HFF-Myc (cell line): ENCODE results near the gene OR10A4.
A peak's percentile ranks its signal among the peaks of the same experiment; 100 is the strongest.

Experiments
- DNase-seq: peaks from one replicate; pipeline ENCODE4 v3.0.0-alpha.2; 2011; ENCODE audit warnings: low read depth; ENCODE audit errors: extremely low read depth
- H3K4me3 ChIP-seq: replicated peaks from 2 replicates; pipeline ENCODE4 v1.5.1; 2011; ENCODE audit warnings: low read depth, mild to moderate bottlenecking, control low read depth, low read length
- TF ChIP-seq, protein P1 (sequence below): IDR thresholded peaks from 2 replicates; pipeline ENCODE4 v1.5.1; 2012; ENCODE audit warnings: mild to moderate bottlenecking, low read depth, low read length, control low read depth; ENCODE audit errors: missing control alignments

The OR10A4 gene

DNA sequence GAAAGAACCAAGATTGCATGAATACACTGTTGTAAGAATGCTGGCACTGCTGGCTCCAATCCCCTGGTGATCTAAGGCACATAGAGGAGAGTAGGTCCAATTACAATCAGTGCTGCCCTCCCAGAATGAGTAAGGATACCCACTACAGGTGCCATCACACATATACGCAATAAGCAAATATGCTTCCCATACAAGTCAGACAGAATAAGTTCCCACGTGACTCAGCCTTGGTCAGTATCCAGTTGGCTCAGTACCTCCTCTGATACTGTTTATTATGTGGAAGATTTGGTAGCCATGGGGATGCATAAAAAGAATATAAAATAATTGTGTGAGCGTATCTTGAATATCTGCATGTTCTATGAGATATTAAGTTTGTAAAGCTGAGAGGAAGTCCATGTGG lies 35.5 kb downstream of the OR10A4 start:
- TF ChIP-seq, protein P1, sequence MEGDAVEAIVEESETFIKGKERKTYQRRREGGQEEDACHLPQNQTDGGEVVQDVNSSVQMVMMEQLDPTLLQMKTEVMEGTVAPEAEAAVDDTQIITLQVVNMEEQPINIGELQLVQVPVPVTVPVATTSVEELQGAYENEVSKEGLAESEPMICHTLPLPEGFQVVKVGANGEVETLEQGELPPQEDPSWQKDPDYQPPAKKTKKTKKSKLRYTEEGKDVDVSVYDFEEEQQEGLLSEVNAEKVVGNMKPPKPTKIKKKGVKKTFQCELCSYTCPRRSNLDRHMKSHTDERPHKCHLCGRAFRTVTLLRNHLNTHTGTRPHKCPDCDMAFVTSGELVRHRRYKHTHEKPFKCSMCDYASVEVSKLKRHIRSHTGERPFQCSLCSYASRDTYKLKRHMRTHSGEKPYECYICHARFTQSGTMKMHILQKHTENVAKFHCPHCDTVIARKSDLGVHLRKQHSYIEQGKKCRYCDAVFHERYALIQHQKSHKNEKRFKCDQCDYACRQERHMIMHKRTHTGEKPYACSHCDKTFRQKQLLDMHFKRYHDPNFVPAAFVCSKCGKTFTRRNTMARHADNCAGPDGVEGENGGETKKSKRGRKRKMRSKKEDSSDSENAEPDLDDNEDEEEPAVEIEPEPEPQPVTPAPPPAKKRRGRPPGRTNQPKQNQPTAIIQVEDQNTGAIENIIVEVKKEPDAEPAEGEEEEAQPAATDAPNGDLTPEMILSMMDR = no peak
- no peak overlapping the region for H3K4me3 ChIP-seq
- DNase-seq = no peak

DNA sequence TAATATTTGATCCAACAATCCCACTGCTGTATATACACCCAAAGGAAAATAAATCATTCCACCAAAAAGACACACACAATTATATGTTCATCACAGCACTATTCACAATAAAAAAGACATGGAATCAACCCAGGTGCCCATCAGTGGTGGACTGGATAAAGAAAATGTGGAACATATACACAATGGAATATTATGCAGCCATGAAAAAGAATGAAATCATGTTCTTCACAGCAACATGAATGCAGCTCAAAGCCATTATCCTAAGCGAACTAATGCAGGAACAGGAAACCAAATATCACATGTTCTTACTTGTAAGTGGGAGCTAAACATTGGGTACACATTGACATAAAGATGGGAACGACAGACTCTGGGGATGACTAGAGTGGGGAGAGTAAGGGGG lies 43.3 kb downstream of the OR10A4 start:
- no peak overlapping the region for H3K4me3 ChIP-seq
- TF ChIP-seq, protein P1 = no peak
- no peak for DNase-seq

DNA sequence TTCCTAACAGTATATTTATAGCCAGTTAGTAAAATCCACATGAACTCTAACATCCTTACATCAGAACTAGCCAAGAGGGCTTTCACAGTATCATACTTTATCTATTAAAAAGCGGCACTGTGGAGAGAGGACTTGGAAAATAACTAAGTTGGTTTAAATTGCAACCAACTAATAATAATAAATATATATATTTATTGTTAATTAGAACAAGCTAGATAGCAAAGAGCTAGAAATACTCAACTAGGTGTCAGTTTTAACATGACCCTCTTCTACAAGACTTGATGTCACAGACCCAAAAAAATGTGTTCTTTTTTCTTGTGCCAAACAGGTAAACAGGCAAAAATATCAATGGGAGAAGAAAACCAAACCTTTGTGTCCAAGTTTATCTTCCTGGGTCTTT lies 44.3 kb downstream of the OR10A4 start, which contains the start of gene OR2D3:
TSS of gene OR2D3 (plus strand) at position 301 of the 400 bp plus-strand sequence. CDS start at position 301, 0 bp downstream.
- TF ChIP-seq, protein P1 = no peak
- DNase-seq = no peak
- H3K4me3 ChIP-seq = no peak within 1 kb of the TSS

DNA sequence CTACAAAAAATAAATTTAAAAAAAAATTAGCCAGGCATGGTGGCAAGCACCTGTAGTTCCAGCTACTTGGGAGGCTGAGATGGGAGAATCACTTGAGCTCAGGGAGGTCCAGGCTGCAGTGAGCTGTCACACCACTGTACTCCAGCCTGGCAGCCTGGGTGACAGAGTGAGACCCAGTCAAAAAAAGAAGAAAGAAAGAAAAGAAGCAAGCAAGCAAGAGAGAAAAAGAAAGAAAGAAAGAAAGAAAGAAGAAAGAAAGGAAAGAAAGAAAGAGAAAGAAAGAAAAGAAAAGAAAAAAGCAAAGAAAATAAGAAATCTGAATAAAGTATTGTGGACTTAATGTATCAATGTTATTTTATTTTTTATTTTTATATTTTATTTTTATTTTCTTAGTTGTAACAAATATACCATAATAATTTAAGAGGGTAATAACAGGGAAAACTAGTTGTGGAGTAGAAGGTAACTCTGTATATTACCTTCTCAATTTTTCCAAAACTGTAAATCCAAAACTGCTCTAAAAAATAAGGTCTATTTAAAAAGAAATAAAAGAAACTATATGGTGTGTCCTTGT lies 48.7 kb downstream of the OR10A4 start:
- no peak overlapping the region for H3K4me3 ChIP-seq
- TF ChIP-seq, protein P1 = no peak
- no peak for DNase-seq

DNA sequence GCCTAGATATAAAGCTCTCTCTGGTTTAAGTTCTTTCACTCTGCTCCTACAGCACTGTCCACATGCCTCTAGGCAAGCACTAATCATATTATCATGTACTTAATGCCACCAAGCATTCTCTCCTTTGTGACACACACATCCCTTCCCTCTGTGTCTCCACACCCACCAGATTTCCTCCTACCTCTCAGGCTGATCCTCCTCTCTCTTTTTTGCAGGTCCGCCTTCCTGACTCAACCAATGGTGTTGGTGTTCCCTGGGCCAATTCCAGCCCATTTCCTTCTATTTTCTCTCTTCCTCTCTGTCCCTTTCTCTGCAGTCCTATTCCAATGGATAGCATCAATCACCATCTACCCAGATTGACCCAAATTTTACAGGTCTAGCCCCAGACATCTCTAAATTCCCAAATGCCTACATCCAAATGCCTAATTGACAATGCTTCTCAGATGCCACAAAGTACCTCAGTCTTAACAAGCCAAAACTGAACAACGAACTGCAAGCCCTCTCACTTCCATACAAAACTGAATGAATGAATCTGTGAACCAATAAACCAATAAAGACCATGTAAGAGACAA lies 49.3 kb downstream of the OR10A4 start:
- TF ChIP-seq, protein P1 = no peak
- peak overlapping the region; percentile 73 for H3K4me3 ChIP-seq
- no peak for DNase-seq

DNA sequence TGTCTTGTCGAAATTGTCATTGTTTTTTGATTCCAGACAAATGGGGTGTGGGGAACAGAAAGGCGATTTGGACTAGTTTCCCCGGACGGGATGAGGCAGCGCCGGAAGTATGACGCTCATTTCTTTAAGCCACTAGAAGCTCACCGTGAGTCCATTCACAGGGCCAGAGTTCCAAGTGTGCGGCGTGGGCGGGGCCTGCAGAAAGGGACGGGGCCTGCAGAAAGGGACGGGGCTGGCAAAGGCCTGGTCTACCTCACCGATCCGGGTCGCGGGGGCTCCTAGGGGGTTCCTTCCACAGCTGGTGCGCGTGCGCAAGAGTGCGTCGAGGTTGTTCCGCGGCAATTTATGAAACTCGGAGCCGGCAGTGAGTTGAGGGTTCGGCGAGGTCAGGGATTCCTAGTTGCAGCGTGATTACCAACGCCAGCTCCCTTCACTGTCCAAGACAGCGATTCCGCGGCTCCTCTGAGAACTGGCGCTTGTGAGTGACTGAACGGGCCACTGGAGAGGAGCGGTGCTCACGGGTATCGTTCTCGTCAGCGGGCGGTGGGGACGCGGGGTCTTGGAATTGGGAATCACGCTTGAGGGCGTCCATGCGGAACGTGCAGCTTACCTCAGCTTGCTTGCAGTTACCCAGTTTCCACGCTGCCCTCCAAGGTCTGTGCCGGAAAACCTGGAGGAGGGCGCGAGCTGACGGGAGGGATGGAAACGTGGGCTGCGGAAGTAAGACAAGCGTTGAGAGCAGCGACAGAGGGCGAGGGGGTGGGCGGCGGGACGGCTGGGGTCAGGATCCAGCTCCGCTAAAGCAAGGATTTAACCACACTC lies 50.0 kb downstream of the OR10A4 start, which contains the start of gene ZNF215:
TSS of gene ZNF215 (plus strand) at position 219 of the 822 bp plus-strand sequence. CDS start 5,847 bp downstream, outside the sequence.
- H3K4me3 ChIP-seq = peak within 1 kb of the TSS; percentile 73
- TF ChIP-seq, protein P1 = no peak
- peak; percentile 83 for DNase-seq
